ENCODE data around the gene MLXIPL. TPM values are rescaled to one million over a fixed set of nuclear protein-coding genes. Genes with fewer than 3 reads are reported as not detected.

The MLXIPL gene
- total RNA-seq, 8 experiments from 2014 or later = 0.50 to 13.1 (median 0.92) TPM

DNA sequence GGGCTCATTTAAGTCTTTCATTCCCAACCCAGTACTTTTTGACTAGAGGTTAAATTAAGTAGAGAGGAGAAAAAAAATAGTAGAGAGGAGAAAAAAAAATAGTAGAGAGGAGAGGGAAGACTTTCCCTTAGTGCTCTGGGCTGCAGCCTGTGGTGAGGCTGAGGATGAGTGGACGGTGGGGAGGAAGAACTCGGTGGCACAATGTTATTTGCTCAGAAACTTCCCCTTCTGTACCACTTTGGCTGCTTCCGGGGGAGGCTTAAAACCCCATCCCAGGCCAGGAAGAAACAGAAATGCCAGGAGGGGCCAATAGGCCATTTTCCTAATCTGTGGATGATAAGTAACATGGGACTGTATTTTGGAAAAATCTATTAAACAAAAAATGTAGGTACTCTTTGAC is 14.6 kb upstream of the MLXIPL start:
- WGBS, 10 experiments = 41 to 100% (median 72%) methylated on average over 1 to 3 of the region's 3 CpGs; no CpG with 5 or more reads in 1 of the 10 experiments
- Histone ChIP-seq H3K27ac (no peak overlapping the region), H3K4me3 (no peak overlapping the region), H3K4me1 (replicated peaks in 1 of 2) (no peaks in the 10 kb centered on the region)
- in situ Hi-C loops (cut with MboI; ENCODE audit: low pct_unique_long_range_greater_than_20kb in 2 of 9, low sequenced_read_pairs in 9 of 9, unreplicated experiment in 9 of 9) = loop anchor here in 1 of 9 experiments (25.0 kb wide), 1 partner anchor 102 kb away; no protein-coding TSS in a partner anchor
- ATAC-seq (replicated peaks in 6 of 8) = no peak

DNA sequence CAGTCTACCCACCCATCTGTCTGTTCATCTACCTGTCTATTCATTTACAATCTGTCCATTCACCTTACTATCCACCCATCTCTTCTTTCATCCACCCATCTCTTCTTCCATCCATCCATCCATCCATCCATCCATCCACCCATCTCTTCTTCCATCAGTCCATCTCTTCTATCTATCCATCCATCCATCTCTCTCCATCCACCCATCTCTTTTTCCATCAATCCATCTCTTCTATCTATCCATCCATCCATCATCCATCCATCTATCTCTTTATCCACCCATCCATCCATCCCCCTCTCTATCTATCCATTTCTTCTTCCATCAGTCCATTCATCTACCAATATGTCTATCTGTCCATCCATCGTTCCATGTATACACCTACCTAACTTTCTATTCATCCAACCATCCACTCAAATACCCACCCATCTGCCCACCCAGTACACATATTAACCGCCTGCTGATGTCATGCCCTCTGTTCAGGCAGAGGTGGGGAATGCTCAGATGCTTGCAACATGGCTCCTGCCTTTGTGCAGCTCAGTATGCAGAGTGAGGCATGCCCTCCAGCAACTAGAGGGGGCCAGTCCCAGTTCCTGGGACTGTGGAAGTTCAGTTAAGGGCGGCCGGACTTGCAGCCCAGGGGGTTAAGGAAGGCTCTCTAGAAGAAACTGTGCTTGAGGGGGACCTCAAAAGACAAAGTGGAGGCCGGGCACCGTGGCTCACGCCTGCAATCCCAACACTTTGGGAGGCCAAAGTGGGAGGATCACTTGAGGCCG is 11.3 kb upstream of the MLXIPL start:
- ATAC-seq (replicated peaks in 6 of 8) = no peak
- Histone ChIP-seq H3K27ac (no peak overlapping the region), H3K4me3 (no peak overlapping the region), H3K4me1 (replicated peaks in 1 of 2) (no peaks in the 10 kb centered on the region)
- in situ Hi-C loops (cut with MboI; ENCODE audit: low pct_unique_long_range_greater_than_20kb in 2 of 9, low sequenced_read_pairs in 9 of 9, unreplicated experiment in 9 of 9) = loop anchor here in 1 of 9 experiments (25.0 kb wide), 1 partner anchor 98 kb away; no protein-coding TSS in a partner anchor
- WGBS, 10 experiments = 0 to 100% (median 83%) methylated on average over 1 to 5 of the region's 8 CpGs; no CpG with 5 or more reads in 3 of the 10 experiments

DNA sequence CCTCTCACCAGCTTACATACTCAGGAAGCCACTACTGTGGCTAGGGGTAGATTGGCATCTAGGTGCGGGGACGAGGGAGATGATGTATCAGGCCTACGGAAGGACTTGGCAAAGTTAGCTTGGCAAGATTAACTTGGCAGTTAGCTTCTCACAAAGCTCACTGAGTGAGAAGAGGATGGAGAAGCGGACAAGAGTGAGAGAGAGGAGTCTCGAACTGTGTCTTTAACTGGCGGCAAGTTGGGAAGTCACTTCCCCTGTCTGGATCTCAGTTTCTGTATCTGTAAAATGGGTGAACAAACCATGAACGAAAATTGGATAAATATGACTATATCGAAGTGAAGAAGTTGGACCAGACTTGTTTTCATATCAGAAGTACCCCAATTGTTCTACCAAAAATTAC is 9.5 kb upstream of the MLXIPL start:
- no peak for ATAC-seq (replicated peaks in 6 of 8)
- H3K27ac ChIP-seq = no peak overlapping the region
- in situ Hi-C loops (cut with MboI; ENCODE audit: low pct_unique_long_range_greater_than_20kb in 2 of 9, low sequenced_read_pairs in 9 of 9, unreplicated experiment in 9 of 9) = loop anchor here in 1 of 9 experiments (25.0 kb wide), 1 partner anchor 97 kb away; no protein-coding TSS in a partner anchor
- H3K4me3 ChIP-seq = no peak overlapping the region
- WGBS, 10 experiments = 52 to 85% (median 80%) methylated on average over 1 to 8 of the region's 8 CpGs; no CpG with 5 or more reads in 3 of the 10 experiments
- no peaks in the 10 kb centered on the region for H3K4me1 ChIP-seq (replicated peaks in 1 of 2)

DNA sequence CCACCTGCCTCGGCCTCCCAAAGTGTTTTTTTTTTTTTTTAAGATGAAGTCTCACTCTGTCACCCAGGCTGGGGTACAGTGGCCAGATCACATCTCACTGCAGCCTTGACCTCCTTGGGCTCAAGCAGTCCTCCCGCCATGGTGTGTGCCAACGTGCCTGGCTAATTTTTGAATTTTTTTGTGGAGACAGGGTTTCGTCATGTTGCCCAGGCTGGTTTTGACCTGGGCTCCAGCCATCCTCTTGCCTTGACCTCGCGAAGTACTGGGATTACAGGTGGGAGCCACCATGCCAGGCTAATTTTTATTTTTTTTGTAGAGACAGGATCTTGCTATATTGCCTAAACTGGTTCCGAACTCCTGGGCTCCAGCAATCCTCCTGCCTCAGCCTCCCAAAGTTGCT is 9.0 kb upstream of the MLXIPL start:
- 48 to 90% (median 76%) methylated on average over 2 to 6 of the region's 7 CpGs; no CpG with 5 or more reads in 2 of the 10 experiments for WGBS, 10 experiments

DNA sequence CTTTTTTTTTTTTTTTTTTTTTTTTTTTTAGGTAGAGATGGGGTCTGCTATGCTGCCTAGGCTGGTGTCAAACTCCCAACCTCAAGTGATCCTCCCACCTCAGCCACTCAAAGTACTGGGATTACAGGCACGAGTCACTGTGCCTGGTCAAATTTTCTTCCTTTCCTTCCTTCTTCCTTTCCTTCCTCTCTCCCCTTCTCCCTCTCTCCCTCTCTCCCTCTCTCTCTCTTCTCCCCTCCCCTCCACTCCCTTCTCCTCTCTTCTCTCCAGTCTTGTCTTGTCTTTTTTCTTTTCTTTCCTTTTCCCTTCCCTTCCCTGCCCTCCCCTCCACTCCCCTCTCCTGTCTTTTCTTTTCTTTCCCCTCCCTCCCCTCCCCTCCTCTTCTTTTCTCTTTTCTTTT is 7.2 kb upstream of the MLXIPL start:
- WGBS, 10 experiments = 14 to 33% (median 20%) methylated on average over 1 of the region's 1 CpG; no CpG with 5 or more reads in 7 of the 10 experiments
- Histone ChIP-seq H3K4me3 (no peak overlapping the region), H3K27ac (no peak overlapping the region), H3K4me1 (replicated peaks in 1 of 2) (no peaks in the 10 kb centered on the region)
- in situ Hi-C loops (cut with MboI; ENCODE audit: low pct_unique_long_range_greater_than_20kb in 2 of 9, low sequenced_read_pairs in 9 of 9, unreplicated experiment in 9 of 9) = loop anchor here in 1 of 9 experiments (25.0 kb wide), 1 partner anchor 94 kb away; no protein-coding TSS in a partner anchor
- ATAC-seq (replicated peaks in 6 of 8) = no peak

More for the DNA sequence above, 9.0 kb upstream of the MLXIPL start:
- ATAC-seq (replicated peaks in 6 of 8) = no peak
- Histone ChIP-seq H3K4me3 (no peak overlapping the region), H3K4me1 (replicated peaks in 1 of 2) (no peaks in the 10 kb centered on the region), H3K27ac (no peak overlapping the region)
- in situ Hi-C loops (cut with MboI; ENCODE audit: low pct_unique_long_range_greater_than_20kb in 2 of 9, low sequenced_read_pairs in 9 of 9, unreplicated experiment in 9 of 9) = loop anchor here in 1 of 9 experiments (25.0 kb wide), 1 partner anchor 96 kb away; no protein-coding TSS in a partner anchor

DNA sequence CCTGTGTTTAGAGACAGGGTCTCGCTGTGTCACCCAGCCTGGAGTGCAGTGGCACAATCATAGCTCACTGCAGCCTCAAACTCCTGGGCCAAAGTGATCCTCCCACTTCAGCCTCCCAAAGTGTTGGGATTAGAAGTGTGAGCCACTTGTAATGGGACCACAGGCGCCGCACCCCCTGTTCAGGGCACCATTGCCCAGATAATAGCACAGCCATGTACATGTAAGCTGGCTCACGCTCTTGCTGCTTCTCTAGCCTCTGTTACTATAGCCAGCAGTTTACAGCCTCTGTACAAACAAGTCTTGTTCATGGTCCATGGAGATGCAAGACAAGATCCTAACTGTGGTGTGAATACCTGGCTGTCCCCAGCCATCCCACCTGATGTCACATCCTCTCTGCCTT is 4.2 kb upstream of the MLXIPL start:
- ATAC-seq (replicated peaks in 6 of 8) = no peak
- 66 to 94% methylated on average over 2 to 3 of the region's 4 CpGs; no CpG with 5 or more reads in 8 of the 10 experiments for WGBS, 10 experiments
- Histone ChIP-seq H3K4me3 (no peak overlapping the region), H3K27ac (no peak overlapping the region), H3K4me1 (replicated peaks in 1 of 2) (peaks cover 0 to 3% of the 10 kb centered on the region in 2 donors)
- in situ Hi-C loops (cut with MboI; ENCODE audit: low pct_unique_long_range_greater_than_20kb in 2 of 9, low sequenced_read_pairs in 9 of 9, unreplicated experiment in 9 of 9) = loop anchor here in 1 of 9 experiments (25.0 kb wide), 1 partner anchor 91 kb away; no protein-coding TSS in a partner anchor

DNA sequence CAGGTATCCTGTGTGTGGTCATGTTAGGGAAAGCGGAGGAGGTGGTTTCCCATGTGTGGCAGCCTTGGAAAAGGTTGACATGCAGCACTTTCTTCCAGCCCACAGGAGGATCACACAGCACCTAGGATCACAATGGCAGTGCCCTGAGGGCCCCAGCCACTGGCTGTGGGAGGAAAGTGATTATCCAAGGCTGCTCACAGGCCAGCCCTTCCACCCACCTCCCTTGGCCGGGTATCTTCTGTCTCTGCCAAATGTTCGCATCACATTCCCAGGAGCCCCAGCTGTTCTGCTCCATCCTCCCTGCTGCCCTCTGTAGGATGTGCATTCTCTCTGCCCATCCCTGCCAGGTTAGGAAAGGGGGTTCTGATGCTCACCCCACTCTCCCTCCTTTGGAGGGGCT is 2.5 kb upstream of the MLXIPL start:
- ATAC-seq (replicated peaks in 6 of 8) = peak in 1 of 8 experiments; percentile 9
- no peak overlapping the region for H3K4me3 ChIP-seq
- 0 to 29% (median 16%) methylated on average over 1 to 3 of the region's 3 CpGs; no CpG with 5 or more reads in 6 of the 10 experiments for WGBS, 10 experiments
- peaks cover 0 to 10% of the 10 kb centered on the region in 2 donors for H3K4me1 ChIP-seq (replicated peaks in 1 of 2)
- in situ Hi-C loops (cut with MboI; ENCODE audit: low pct_unique_long_range_greater_than_20kb in 2 of 9, low sequenced_read_pairs in 9 of 9, unreplicated experiment in 9 of 9) = loop anchor here in 1 of 9 experiments (25.0 kb wide), 1 partner anchor 90 kb away; no protein-coding TSS in a partner anchor
- H3K27ac ChIP-seq = no peak overlapping the region

DNA sequence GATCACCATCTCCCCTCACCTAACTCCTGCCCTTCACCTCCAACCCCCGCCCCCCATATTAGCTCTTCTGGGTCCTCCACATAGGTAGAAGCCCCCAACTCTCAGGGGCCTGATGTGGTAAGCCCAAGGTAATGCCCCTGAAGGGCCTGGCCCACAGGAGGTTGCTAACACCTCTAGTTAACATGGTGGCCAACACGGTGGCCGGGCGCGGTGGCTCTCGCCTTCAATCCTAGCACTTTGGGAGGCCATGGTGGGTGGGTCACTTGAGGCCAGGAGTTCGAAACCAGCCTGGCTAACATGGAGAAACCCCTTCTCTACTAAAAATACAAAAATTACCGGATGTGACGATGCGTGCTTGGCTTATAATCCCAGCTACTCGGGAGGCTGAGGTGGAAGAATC is 954 bp upstream of the MLXIPL start:
- WGBS, 10 experiments = 50 to 100% (median 100%) methylated on average over 1 to 7 of the region's 11 CpGs; no CpG with 5 or more reads in 5 of the 10 experiments
- no peak for ATAC-seq (replicated peaks in 6 of 8)
- no peak overlapping the region for H3K27ac ChIP-seq
- peaks cover 0 to 10% of the 10 kb centered on the region in 2 donors for H3K4me1 ChIP-seq (replicated peaks in 1 of 2)
- H3K4me3 ChIP-seq = no peak overlapping the region
- in situ Hi-C loops (cut with MboI; ENCODE audit: low pct_unique_long_range_greater_than_20kb in 2 of 9, low sequenced_read_pairs in 9 of 9, unreplicated experiment in 9 of 9) = loop anchor here in 1 of 9 experiments (25.0 kb wide), 1 partner anchor 88 kb away; no protein-coding TSS in a partner anchor

DNA sequence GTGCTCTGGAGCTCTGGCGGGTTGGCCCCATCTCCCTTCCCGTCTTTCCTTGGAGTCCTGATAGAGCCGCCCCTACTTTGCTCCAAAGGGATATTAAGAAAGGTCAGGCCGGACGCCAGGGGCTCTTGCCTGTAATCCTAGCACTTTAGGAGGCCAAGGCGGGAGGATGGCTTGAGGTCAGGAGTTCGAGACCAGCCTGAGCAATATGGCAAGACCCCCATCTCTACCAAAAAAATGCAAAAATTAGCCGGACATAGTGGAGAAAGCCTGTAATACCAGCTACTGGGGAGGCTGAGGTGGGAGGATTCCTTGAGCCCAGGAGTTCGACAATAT is 313 bp upstream of the MLXIPL start:
- WGBS, 10 experiments = 20 to 66% (median 60%) methylated on average over 1 to 6 of the region's 9 CpGs; no CpG with 5 or more reads in 5 of the 10 experiments
- Histone ChIP-seq H3K4me3 (peak overlapping the region; percentile 42 to 84 (median 62)), H3K4me1 (replicated peaks in 1 of 2) (peaks cover 0 to 10% of the 10 kb centered on the region in 2 donors), H3K27ac (no peak overlapping the region)
- ATAC-seq (replicated peaks in 6 of 8) = no peak
- in situ Hi-C loops (cut with MboI; ENCODE audit: low pct_unique_long_range_greater_than_20kb in 2 of 9, low sequenced_read_pairs in 9 of 9, unreplicated experiment in 9 of 9) = loop anchor here in 3 of 9 experiments (25.0 kb wide), 2 partner anchors 87 to 238 kb away; partner anchors contain the start of gene TMEM270 (in 2 of the 3)

DNA sequence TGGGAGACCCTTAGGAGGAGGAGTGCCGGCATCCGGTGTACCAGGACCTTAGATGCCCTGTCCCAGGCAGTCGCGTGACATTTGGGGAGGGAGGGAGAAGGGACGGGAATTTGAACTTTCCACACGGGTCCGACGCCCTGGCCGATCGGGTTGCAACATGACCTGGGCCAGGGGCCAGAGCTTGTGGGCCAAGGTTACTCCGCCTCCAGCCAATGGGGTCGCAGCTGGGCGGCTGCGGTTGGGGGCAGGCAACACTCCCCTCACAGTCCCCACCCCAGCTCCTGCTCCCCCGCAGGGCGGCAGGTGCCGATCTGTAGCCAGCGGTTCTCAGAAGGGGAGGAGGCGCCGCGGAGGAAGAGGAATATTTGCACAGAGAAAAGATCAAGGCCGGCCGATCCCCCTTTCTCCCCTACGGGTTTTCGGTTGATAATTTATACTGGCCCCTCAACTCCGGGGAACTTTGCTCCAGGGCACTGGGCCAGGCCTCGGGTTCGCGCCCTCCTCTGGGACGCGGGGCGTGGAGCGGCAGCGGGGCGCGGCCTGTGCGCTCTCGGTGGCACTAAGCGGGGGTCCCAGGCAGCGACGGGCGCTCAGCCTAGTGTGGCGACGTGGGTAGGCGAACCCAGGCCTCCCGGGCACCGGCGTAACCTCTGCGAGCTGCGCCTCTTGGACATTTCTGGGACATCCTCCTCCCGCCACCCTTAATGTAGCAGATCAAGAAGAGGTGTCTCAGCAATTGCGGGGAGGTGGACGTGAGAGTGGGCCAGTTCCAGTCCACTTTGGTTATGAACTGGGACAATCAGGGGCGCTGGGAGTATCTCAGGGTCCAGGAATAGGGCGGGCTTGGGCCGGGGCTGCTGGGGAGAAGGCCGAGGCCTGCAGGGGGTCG is 1.2 kb downstream of the MLXIPL start:
- no peak overlapping the region for H3K27ac ChIP-seq
- in situ Hi-C loops (cut with MboI; ENCODE audit: low pct_unique_long_range_greater_than_20kb in 2 of 9, low sequenced_read_pairs in 9 of 9, unreplicated experiment in 9 of 9) = loop anchor here in 2 of 9 experiments (25.0 kb wide), 1 partner anchor 239 kb away; the partner anchor contains the start of gene TMEM270 (in 2 of the 2)
- H3K4me3 ChIP-seq = peak overlapping the region in 4 of 5 donors; percentile 42 to 84 (median 72)
- WGBS, 10 experiments = 18% methylated on average over 16 of the region's 58 CpGs; no CpG with 5 or more reads in 9 of the 10 experiments
- H3K4me1 ChIP-seq (replicated peaks in 1 of 2) = peaks cover 0 to 10% of the 10 kb centered on the region in 2 donors
- peak in 5 of 8 experiments; percentile 3 to 24 (median 13) for ATAC-seq (replicated peaks in 6 of 8)

DNA sequence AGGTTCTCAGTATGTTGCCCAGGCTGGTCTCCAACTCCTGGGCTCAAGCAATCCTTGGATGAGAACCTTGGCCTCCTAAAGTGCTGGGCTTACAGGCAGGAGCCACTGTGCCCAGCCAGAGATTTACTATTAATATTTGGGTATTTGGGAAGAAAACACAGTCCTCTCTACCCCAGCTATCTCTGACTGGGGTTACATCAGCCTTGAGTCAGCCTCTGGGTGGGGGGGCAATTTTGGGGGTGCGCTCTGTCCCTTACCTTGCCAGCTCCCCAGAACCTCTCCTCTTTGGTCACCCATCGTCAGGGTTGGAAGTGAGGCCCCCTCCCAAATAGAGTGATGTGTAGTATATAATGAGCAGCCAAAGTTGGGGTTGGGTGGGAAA is 1.8 kb downstream of the MLXIPL start:
- no peak for ATAC-seq (replicated peaks in 6 of 8)
- H3K27ac ChIP-seq = no peak overlapping the region
- peak overlapping the region in 2 of 5 donors; percentile 42 to 81 for H3K4me3 ChIP-seq
- in situ Hi-C loops (cut with MboI; ENCODE audit: low pct_unique_long_range_greater_than_20kb in 2 of 9, low sequenced_read_pairs in 9 of 9, unreplicated experiment in 9 of 9) = loop anchor here in 2 of 9 experiments (25.0 kb wide), 1 partner anchor 240 kb away; the partner anchor contains the start of gene TMEM270 (in 2 of the 2)
- WGBS, 10 experiments = 0 to 71% (median 0%) methylated on average over 1 to 2 of the region's 2 CpGs; no CpG with 5 or more reads in 7 of the 10 experiments
- H3K4me1 ChIP-seq (replicated peaks in 1 of 2) = peaks cover 0 to 10% of the 10 kb centered on the region in 2 donors
